Stimulated activated CD4-positive, alpha-beta T cell treated with anti-CD3 and anti-CD28 coated beads, TNF-alpha, amount 100 ng/mL, for 4 hours (primary cell): Measurements from ENCODE around the gene MED22.
A peak's percentile ranks its signal among the peaks of the same experiment; 100 is the strongest.

ENCODE experiments used
- DNase-seq, 3 experiments: peaks; one replicate each; pipeline ENCODE4 v3.0.0-alpha.2; 2020; ENCODE audit warnings: low read depth in 3 of 3

The MED22 gene

GRCh38 chr9:133355881-133356357, 8.0 kb upstream of the MED22 start:
- no peak for DNase-seq

- DNase-seq, result no peak
Measured at GRCh38 chr9:133354766-133355165, 6.8 kb upstream of the MED22 start.

GRCh38 chr9:133353548-133353947, 5.6 kb upstream of the MED22 start:
- DNase-seq, result no peak

GRCh38 chr9:133352635-133353340, 4.9 kb upstream of the MED22 start:
- DNase-seq, result no peak

GRCh38 chr9:133351908-133352634, 4.1 kb upstream of the MED22 start:
- no peak for DNase-seq

- DNase-seq, result no peak
Measured at GRCh38 chr9:133351526-133351907, 3.6 kb upstream of the MED22 start.

- no peak for DNase-seq
Measured at GRCh38 chr9:133349965-133350616, 2.2 kb upstream of the MED22 start.

GRCh38 chr9:133348718-133349573, 1.0 kb upstream of the MED22 start:
- DNase-seq, result no peak

GRCh38 chr9:133347515-133347984, 381 bp downstream of the MED22 start:
- DNase-seq, result peak in 1 of 3 experiments; percentile 24

GRCh38 chr9:133346021-133346785, 1.7 kb downstream of the MED22 start:
- DNase-seq, result no peak

GRCh38 chr9:133345596-133345995, 2.3 kb downstream of the MED22 start:
- DNase-seq, result no peak

GRCh38 chr9:133344979-133345378, 3.0 kb downstream of the MED22 start:
- DNase-seq, result no peak

- no peak for DNase-seq
Measured at GRCh38 chr9:133344071-133344470, 3.9 kb downstream of the MED22 start.

- no peak for DNase-seq
Measured at GRCh38 chr9:133342570-133342969, 5.4 kb downstream of the MED22 start.

GRCh38 chr9:133342069-133342406, 5.9 kb downstream of the MED22 start:
- no peak for DNase-seq

GRCh38 chr9:133341369-133342068, 6.4 kb downstream of the MED22 start:
- DNase-seq, result no peak

GRCh38 chr9:133340916-133341315, 7.0 kb downstream of the MED22 start:
- DNase-seq, result no peak

- DNase-seq, result no peak
Measured at GRCh38 chr9:133340256-133340655, 7.7 kb downstream of the MED22 start.

GRCh38 chr9:133339641-133340040, 8.3 kb downstream of the MED22 start:
- DNase-seq, result no peak
